ENCODE data around the gene NPHS1.

NPHS1 gene

DNA sequence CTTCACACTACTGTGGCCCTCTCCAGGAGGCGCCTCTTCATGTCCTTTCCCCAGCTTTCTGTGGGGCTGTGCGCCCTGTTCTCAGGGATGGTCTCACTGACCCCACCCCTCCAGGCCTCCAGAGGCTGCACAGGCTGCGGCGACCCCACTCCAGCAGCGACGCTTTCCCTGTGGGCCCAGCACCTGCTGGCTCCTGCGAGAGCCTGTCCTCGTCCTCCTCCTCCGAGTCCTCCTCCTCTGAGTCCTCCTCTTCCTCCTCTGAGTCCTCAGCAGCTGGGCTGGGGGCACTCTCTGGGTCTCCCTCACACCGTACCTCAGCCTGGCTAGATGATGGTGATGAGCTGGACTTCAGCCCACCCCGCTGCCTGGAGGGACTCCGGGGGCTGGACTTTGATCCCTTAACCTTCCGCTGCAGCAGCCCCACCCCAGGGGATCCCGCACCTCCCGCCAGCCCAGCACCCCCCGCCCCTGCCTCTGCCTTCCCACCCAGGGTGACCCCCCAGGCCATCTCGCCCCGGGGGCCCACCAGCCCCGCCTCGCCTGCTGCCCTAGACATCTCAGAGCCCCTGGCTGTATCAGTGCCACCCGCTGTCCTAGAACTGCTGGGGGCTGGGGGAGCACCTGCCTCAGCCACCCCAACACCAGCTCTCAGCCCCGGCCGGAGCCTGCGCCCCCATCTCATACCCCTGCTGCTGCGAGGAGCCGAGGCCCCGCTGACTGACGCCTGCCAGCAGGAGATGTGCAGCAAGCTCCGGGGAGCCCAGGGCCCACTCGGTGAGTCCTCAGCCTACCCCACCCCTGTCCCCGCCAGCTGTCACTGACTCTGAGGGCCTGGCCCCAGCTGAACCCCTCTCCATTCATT lies 65.8 kb downstream of the NPHS1 start:
- DNase-seq, result peak; percentile 72

DNA sequence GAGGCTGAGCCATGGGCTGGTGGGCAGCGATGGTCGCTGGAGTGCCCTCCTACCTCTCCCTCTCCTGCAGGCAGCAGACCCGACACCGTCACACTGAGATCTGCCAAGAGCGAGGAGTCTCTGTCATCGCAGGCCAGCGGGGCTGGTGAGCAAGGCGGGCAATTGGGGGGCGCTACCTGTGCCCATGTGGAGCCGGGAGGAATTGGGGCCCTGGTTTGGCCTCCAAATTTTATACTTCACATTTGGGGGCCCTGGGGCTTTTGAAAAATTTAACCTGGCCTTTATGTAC lies 67.0 kb downstream of the NPHS1 start:
- DNase-seq, result no peak

DNA sequence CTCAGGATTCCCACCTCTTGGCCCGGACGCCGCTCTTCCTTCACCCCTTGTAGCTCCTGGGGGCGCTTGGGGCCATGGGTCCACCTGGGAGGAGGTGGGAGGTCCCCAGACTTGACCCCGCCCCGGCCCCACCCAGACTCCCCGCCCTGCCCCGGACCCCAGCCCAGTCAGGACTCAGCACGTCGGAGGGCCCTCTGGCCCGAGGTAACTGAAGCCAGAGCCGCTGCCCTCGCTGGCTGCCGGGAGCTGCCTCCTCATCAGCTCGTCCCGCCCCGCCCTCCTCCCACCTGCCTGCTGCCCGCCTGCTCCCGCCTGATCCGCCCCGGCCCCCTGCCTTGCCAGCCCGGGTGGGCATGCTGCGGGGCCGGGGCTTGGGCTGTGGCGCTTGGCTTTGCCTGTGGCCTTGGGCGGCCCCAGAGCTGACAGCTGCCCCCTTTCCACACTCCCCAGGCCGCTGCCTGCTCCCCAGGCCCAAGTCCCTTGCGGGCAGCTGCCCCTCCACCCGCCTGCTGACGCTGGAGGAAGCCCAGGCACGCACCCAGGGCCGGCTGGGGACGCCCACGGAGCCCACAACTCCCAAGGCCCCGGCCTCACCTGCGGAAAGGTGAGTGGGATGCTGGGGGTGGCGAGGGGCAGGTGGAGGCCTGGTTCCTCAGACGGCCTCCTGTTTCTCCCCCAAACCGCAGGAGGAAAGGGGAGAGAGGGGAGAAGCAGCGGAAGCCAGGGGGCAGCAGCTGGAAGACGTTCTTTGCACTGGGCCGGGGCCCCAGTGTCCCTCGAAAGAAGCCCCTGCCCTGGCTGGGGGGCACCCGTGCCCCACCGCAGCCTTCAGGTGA lies 67.6 kb downstream of the NPHS1 start:
- no peak for DNase-seq

DNA sequence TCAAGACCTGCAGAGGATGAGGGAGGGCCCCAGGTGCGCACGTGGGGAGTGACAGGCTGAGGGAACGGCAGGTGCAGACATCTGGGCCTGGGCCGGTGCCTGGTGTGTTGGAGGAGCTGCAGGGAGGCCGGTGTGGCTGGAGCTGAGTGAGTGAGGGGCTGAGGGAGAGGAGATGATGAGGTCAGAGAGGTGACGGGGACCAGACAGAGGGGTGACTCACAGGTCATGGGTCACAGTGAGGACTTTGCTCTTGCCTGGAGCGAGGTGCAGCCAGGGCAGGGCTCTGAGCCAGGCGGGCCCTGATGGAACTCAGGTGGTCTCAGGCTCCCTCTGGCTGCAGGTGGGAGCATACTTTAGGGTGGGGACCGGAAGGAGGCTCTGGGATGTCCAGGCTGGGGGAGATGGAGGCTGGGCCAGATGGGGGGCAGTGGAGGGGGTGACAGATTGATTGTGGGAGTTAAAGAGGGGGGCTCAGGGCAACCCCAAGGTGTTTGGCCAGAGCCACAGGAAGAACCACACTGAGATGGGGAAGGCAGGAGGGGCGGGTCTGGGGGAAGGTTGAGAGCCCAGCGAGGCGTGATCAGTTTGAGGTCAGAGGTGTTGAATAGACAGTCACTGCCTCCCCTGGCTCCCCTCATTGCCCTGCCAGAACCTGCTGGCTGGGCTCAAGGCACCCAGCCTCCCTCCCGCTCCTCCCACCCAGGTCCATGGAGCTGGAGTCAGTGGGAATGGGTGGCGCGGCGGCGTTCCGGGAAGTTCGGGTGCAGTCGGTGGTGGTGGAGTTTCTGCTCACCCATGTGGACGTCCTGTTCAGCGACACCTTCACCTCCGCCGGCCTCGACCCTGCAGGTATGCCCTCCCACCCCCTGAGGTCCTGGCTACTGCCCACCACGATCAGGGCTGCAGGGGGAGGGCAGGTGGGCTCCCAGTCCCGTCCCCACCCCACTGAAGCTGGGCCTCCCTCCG lies 68.6 kb downstream of the NPHS1 start:
- no peak for DNase-seq

DNA sequence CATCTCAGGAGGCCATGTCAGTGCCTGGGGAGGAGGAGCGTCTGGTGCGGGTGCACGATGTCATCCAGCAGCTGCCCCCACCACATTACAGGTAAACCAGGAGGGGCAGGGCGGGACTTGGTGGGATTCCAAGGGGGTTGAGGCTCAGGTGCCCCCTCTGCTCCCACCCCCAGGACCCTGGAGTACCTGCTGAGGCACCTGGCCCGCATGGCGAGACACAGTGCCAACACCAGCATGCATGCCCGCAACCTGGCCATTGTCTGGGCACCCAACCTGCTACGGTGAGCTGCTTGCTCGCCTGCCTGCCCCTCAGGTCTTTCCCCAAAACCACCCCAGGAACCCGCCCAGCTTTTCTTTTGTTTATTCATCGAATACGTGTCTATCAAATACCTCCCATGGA lies 69.7 kb downstream of the NPHS1 start:
- no peak for DNase-seq

DNA sequence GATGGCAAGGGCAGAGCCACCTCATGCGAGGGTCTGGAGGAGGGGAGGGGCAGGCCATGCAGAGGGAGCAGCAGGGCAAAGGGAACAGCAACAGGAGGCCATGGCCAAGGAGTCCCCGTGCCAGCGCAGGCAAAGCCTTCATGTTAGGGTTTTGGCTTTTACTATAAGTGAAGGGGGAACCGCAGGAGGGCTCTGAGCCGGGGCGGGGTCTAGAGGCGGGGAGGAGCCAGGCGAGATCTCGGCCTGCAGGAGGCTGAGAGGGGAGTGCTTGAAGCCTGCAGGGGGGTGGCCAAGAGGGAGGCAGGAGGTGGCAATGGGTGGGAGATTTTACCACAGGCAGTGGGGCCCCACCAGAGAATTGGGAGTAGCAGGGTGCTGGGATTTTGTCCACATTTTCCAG lies 70.7 kb downstream of the NPHS1 start:
- DNase-seq, result no peak

DNA sequence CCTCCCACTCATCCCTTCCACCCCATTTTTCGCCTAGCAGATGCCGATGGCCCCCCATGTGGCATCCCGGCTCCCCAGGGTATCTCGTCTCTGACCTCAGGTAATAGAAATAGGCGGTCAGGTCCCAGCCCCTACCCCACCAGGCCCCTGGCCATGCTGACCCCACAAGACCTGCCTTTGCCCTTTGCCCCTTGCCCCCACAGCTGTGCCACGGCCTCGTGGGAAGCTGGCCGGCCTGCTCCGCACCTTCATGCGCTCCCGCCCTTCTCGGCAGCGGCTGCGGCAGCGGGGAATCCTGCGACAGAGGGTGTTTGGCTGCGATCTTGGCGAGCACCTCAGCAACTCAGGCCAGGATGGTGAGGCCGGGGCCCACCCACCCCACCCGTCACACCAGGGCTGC lies 71.6 kb downstream of the NPHS1 start:
- DNase-seq, result no peak

DNA sequence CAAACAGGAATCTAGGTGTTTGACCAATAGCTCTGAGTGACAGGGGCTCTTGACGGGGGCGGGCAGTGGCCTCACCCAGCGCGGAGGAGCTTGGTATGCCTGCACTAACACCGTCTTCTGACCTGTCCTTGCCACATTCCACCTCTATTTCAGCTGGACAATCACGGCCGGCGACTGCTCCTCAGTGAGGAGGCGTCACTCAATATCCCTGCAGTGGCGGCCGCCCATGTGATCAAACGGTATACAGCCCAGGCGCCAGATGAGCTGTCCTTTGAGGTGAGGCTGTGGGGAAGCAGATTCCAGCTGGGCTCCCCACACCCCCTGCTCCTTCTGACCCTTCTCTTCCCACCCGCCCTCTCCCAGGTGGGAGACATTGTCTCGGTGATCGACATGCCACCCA lies 72.2 kb downstream of the NPHS1 start:
- DNase-seq, result no peak

DNA sequence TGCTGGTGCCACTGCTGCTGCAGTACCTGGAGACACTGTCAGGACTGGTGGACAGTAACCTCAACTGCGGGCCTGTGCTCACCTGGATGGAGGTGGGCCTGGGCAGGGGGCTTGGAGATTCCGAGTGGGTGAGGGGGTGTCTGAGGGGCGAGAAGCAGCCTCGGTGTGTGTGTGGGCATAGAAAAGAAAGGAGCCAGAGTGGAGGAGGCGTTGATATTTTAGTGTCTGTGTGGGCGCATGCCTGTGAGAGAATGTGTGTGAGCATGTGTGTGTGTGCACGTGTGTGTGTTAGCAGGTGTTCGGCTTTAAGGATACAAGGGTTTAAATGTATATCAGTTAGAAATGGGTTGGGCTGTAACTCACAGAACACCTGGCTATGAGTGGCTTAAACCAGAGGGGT lies 73.3 kb downstream of the NPHS1 start:
- no peak for DNase-seq

DNA sequence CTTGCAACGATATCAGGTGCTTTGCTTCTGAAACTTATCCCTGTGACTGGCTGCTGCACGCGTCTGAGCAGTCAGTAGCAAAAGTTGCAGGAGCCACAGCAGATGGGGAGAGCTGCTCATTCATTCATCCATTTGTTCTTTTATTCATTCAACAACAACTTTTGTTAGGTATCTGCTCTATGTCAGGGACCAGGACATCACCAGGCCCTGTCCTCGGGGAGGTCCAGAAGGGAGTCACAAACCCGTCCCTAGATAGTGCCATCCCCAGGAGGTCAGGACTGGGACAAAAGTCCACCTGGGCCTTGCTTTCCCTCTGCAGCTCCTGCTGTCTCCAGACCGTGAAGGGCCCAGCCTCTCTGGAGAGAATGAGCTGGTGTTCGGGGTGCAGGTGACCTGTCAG lies 74.3 kb downstream of the NPHS1 start:
- DNase-seq, result no peak

DNA sequence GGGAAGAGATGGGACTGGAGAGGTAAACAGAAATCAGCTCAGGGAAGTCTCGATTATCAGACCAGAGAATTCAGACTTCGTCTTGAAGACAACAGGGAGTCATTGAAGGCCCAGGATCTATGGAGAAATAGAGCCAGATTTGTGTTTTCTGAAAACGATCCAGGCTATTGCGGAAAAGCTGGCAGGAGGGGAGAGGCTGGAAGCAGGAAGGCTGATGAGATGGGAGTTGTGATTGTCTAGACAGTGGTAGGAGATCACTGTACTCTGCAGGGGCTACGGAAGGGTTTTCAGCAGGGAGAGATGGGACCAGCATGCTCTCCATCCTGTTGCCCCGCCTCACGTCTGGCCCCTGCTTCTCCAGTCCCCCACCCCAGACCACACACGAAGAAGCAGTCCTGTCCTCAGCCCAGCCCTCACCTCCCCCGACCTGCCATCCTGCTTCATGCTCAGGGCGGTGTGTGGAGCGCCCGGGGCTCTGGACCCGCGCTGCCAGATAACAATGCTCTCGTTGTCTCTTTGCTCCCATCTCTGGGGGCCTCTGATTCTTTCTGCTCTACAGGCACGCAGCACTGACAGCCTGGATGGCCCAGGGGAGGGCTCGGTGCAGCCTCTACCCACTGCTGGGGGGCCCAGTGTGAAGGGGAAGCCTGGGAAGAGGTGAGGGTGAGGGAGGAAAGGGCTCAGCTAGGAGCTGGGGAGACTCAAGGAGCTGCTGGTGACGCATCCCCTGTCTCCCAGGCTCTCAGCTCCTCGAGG lies 75.0 kb downstream of the NPHS1 start:
- no peak for DNase-seq

DNA sequence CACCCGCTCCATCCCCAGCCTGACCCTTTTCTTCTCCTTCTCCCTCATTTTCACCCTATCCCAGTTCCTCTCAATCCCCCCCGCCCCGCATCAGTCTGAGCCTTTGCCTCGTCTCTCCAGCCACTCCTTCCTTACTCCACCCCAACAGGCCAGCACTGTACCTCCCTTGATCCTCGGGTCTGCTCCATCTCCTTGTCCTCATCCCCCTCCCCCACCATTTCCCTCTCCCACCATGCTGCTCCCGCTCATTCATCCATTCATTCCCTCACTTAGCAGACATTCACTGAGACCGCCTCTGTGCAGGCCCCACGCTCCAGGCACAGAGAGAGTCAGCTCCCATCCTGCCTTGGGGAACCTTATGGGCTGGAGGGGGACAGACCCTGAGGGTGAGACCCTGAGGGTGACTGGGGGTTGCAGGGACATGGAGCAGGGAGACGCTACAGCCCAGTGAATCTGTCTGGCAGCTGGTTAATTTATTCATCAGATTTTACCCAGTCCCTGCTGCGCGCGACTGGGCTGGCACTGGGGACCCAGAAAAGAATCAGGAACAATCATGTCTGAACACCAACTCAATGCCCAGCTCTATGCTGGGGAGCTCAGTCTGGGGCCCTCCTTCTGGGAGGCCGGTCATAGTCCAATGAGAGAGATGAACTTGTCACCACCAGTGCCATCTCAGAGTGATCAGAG lies 76.1 kb downstream of the NPHS1 start:
- DNase-seq, result no peak
